Osteoblast (primary cell): ENCODE measurements around the gene HIF3A. TPM values are rescaled to one million over a fixed set of nuclear protein-coding genes. Genes with fewer than 3 reads are reported as not detected.

Experiments used
- DNase-seq: peaks from one replicate; pipeline ENCODE4 v3.0.0; 2011; ENCODE audit warnings: low spot score, mixed read lengths; ENCODE audit not compliant: insufficient read length; ENCODE audit errors: missing footprints
- H2AFZ ChIP-seq: 2 replicates; pipeline ENCODE4 v1.6.0; 2011; ENCODE audit warnings: mild to moderate bottlenecking, low read length
- H3K27ac ChIP-seq: 2 replicates; pipeline ENCODE4 v1.5.1; 2011; ENCODE audit warnings: mild to moderate bottlenecking, low read depth, low read length, moderate library complexity
- H3K27me3 ChIP-seq: 2 replicates; pipeline ENCODE4 v1.6.0; 2012; ENCODE audit warnings: mild to moderate bottlenecking, control low read depth, inconsistent platforms, low read length, moderate library complexity; ENCODE audit not compliant: insufficient read depth
- H3K36me3 ChIP-seq: 2 replicates; pipeline ENCODE4 v1.5.1; 2011; ENCODE audit warnings: mild to moderate bottlenecking, low read length, control low read depth, moderate library complexity; ENCODE audit not compliant: insufficient read depth
- H3K4me1 ChIP-seq: 2 replicates; pipeline ENCODE4 v1.5.1; 2011; ENCODE audit warnings: mild to moderate bottlenecking, low read length, control low read depth, moderate library complexity; ENCODE audit not compliant: insufficient read depth
- H3K4me2 ChIP-seq: 2 replicates; pipeline ENCODE4 v1.6.0; 2011; ENCODE audit warnings: mild to moderate bottlenecking, low read length; ENCODE audit not compliant: insufficient read depth
- H3K4me3 ChIP-seq: fragments of 200-600 bp; sonication (generic); 3 replicates; pipeline ENCODE4 v1.5.1; 2012; ENCODE audit warnings: mild to moderate bottlenecking, low read length, inconsistent platforms; ENCODE audit not compliant: insufficient read depth
- H3K79me2 ChIP-seq: 2 replicates; pipeline ENCODE4 v1.6.0; 2012; ENCODE audit warnings: mild to moderate bottlenecking, low read length, control low read depth, inconsistent platforms; ENCODE audit not compliant: insufficient read depth
- H3K9me3 ChIP-seq: 2 replicates; pipeline ENCODE4 v1.5.1; 2011; ENCODE audit warnings: low read depth, low read length, control low read depth
- H4K20me1 ChIP-seq: 2 replicates; pipeline ENCODE4 v1.6.0; 2012; ENCODE audit warnings: mild to moderate bottlenecking, low read length, control low read depth; ENCODE audit not compliant: insufficient read depth
- CTCF ChIP-seq: IDR thresholded peaks from 2 replicates; pipeline ENCODE4 v1.5.1; 2011; ENCODE audit warnings: mild to moderate bottlenecking, low read depth, low read length, moderate library complexity; ENCODE audit errors: extremely low read depth
- total RNA-seq: library from RNA; depleted of rRNA; stranded (reverse); fragments of >200 nt; gene quantifications from 2 replicates; pipeline ENCODE4 v1.2.3, GENCODE V29; 2012

HIF3A gene
- total RNA-seq, 1 donor = not detected

- Histone ChIP-seq H2AFZ (peak overlapping the region; percentile 36), H3K27me3 (no peaks in the 10 kb centered on the region), H3K4me1 (peaks cover 9% of the 10 kb centered on the region), H3K9me3 (peaks cover 8% of the 10 kb centered on the region), H4K20me1 (no peaks in the 10 kb centered on the region), H3K27ac (peak overlapping the region; percentile 31), H3K79me2 (no peaks in the 10 kb centered on the region), H3K4me2 (peak overlapping the region; percentile 27), H3K36me3 (no peaks in the 10 kb centered on the region), H3K4me3 (no peak overlapping the region)
- DNase-seq = peak; percentile 96
- no peak for TF ChIP-seq CTCF
These were observed 7.8 kb upstream of the HIF3A start for GRCh38 chr19:46288896-46289588.

DNA sequence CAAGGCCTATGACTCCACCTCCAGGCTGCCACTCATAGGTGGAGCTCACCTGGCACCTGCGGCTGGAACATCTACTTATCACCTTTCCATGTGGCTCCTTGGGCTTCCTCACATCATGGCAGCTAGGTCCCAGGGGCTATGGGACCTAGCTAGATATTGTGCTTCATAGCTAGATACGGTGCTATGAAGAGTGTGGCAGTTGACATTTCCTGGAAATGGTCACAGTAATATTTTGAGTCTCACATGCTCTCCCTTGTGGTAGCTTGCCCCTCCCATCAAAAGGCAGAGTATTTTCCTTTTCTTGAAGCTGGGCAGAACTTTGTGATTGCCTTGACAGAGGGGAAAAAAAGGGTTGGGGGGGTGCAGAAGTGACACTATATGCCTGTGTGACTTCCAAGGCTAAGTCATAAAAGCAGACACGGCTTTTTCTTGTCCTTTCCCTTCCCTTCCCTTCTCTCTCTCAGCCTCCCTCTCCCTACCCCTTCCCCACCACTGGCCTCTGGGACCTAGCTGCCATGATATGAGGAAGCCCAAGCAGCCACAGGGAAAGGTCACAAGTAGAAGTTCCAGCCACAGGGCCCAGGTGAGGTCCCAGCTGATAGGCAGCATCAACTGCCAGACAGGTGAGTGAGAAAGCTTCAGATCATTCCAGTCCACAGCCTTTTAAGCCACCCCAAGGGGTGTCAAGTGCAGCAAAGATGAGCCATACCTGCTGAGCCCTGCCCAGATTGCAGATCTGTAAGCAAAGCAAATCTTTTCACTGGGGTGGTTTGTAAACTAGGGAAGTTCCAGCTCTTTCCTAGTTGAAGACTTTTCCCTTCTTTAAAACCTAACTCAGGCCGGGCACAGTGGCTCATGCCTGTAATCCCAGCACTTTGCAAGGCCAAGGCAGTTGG, 6.9 kb upstream of the HIF3A start:
- Histone ChIP-seq H3K79me2 (no peaks in the 10 kb centered on the region), H3K36me3 (no peaks in the 10 kb centered on the region), H3K4me2 (peak overlapping the region; percentile 27), H3K4me1 (peaks cover 9% of the 10 kb centered on the region), H4K20me1 (no peaks in the 10 kb centered on the region), H3K4me3 (no peak overlapping the region), H3K9me3 (peaks cover 8% of the 10 kb centered on the region), H3K27ac (no peak overlapping the region), H3K27me3 (peaks cover 3% of the 10 kb centered on the region), H2AFZ (no peak overlapping the region)
- DNase-seq = no peak
- TF ChIP-seq CTCF = no peak

- Histone ChIP-seq H3K4me3 (no peak overlapping the region), H3K4me2 (no peak overlapping the region), H3K79me2 (no peaks in the 10 kb centered on the region), H3K4me1 (peaks cover 9% of the 10 kb centered on the region), H4K20me1 (no peaks in the 10 kb centered on the region), H3K27me3 (peaks cover 12% of the 10 kb centered on the region), H3K27ac (no peak overlapping the region), H3K9me3 (peaks cover 8% of the 10 kb centered on the region), H3K36me3 (no peaks in the 10 kb centered on the region), H2AFZ (no peak overlapping the region)
- no peak for TF ChIP-seq CTCF
- no peak for DNase-seq
These were observed 5.0 kb upstream of the HIF3A start for GRCh38 chr19:46291829-46292228.

GRCh38 chr19:46294494-46294893, 2.3 kb upstream of the HIF3A start:
- DNase-seq = peak; percentile 25
- H3K4me1 ChIP-seq = peaks cover 8% of the 10 kb centered on the region
- no peak overlapping the region for H3K27ac ChIP-seq
- H3K27me3 ChIP-seq = peaks cover 30% of the 10 kb centered on the region
- H3K4me2 ChIP-seq = no peak overlapping the region
- TF ChIP-seq CTCF = no peak
- no peak overlapping the region for H3K4me3 ChIP-seq
- no peak overlapping the region for H2AFZ ChIP-seq
- H3K36me3 ChIP-seq = no peaks in the 10 kb centered on the region
- H3K79me2 ChIP-seq = no peaks in the 10 kb centered on the region
- H4K20me1 ChIP-seq = no peaks in the 10 kb centered on the region
- H3K9me3 ChIP-seq = peaks cover 8% of the 10 kb centered on the region
